ENCODE results near the gene MAP1B. TPM values are rescaled to one million over a fixed set of nuclear protein-coding genes. Genes with fewer than 3 reads are reported as not detected.
A peak's percentile ranks its signal among the peaks of the same experiment; 100 is the strongest.

Gene MAP1B
- total and polyA plus RNA-seq, 2 of the 4 experiments (the other 2 are of a cell fraction) = 41.1 to 183 TPM

DNA sequence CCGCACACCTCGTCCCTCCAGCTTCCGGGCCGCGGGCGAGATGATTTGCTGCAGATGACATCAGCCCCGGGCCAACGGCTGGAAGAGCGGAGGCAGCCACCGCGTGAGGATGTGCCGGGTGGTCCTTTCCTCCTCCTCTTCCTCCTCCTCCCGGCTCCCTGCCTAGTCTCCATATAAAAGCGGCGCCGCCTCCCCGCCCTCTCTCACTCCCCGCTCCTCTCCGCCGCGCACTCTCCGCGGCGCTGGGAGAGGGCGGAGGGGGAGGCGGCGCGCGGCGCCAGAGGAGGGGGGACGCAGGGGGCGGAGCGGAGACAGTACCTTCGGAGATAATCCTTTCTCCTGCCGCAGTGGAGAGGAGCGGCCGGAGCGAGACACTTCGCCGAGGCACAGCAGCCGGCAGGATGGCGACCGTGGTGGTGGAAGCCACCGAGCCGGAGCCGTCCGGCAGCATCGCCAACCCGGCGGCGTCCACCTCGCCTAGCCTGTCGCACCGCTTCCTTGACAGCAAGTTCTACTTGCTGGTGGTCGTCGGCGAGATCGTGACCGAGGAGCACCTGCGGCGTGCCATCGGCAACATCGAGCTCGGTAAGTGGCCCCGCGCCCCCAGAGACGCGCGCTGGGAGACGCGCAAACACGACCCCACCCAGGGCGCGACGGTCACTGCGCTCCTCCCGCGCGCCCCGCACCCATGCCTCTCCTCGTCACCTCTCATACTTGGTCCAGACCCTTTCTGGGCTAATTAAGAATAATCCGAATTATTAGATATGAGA is at the start of gene MAP1B (continued):
- TF ChIP-seq MAFK (IDR thresholded peaks at IDR 0.05; ENCODE audit: low read depth, low read length) (no peak), BHLHE40 (IDR thresholded peaks at IDR 0.05; ENCODE audit: low read depth, low read length) (no peak), SMC3 (IDR thresholded peaks at IDR 0.05; ENCODE audit: low read depth, low read length) (peak; percentile 8; the same call in 1 of the 2 replicates), RCOR1 (IDR thresholded peaks at IDR 0.05; ENCODE audit: insufficient replicate concordance, low read length) (no peak)

DNA sequence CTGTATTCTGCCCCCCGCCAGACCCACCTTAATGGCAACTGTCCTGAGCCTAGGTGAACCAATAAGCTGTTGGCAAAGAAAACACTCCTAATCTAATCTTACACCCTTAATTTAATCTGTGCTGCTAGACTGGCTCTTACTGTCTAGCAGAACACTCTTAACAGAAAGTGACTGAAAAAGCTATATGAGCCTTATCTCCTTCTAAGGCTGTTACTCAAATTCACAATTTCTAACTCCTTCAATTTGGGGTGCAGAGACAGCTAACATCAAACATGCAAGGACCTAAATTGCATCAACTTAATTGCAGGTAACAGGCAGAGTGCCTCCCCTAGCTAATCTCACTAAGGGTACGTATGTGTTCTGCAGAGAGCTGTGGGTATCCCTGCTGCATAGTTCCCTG is 49.5 kb upstream of the MAP1B start:
- POLR2A ChIA-PET (ENCODE audit: unreplicated experiment) = no interaction called here
- no TSS peak for BruUV-seq (replicated peaks)
- TF ChIP-seq CEBPB (IDR thresholded peaks at IDR 0.05; ENCODE audit: low read depth, low read length) (no peak), ELK1 (IDR thresholded peaks at IDR 0.05; ENCODE audit: borderline replicate concordance, low read depth, low read length) (no peak), RFX5 (IDR thresholded peaks at IDR 0.05; ENCODE audit: low read depth, low read length) (no peak), MAZ (IDR thresholded peaks at IDR 0.05; ENCODE audit: borderline replicate concordance, low read depth, low read length) (no peak), RCOR1 (IDR thresholded peaks at IDR 0.05; ENCODE audit: insufficient replicate concordance, low read length) (no peak), MXI1 (IDR thresholded peaks at IDR 0.05; ENCODE audit: borderline replicate concordance, low read depth, low read length) (no peak), RAD21 (IDR thresholded peaks at IDR 0.05; ENCODE audit: low read length) (no peak), BHLHE40 (IDR thresholded peaks at IDR 0.05; ENCODE audit: low read depth, low read length) (no peak), FOS (IDR thresholded peaks at IDR 0.05; ENCODE audit: low read depth, low read length) (no peak), SMC3 (IDR thresholded peaks at IDR 0.05; ENCODE audit: low read depth, low read length) (no peak), MAFK (IDR thresholded peaks at IDR 0.05; ENCODE audit: low read depth, low read length) (no peak), POLR2A (IDR thresholded peaks at IDR 0.05; ENCODE audit: low read depth, low read length) (no peak)
- TF ChIP-seq, protein P1, sequence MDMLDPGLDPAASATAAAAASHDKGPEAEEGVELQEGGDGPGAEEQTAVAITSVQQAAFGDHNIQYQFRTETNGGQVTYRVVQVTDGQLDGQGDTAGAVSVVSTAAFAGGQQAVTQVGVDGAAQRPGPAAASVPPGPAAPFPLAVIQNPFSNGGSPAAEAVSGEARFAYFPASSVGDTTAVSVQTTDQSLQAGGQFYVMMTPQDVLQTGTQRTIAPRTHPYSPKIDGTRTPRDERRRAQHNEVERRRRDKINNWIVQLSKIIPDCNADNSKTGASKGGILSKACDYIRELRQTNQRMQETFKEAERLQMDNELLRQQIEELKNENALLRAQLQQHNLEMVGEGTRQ (IDR thresholded peaks at IDR 0.05; ENCODE audit: low read depth, low read length) = no peak

More for the DNA sequence above, 49.5 kb upstream of the MAP1B start:
- Histone ChIP-seq H3K9me3 (ENCODE audit: control insufficient read depth, insufficient read depth, low read length) (0 out of 2 replicates have a peak, but pooled peaks cover 2% of the 10 kb centered on the region), H3K56ac (ENCODE audit: extremely low read depth, insufficient read depth, low read length) (no peak overlapping the region), H3K9ac (ENCODE audit: low read depth, low read length) (no peak overlapping the region), H3K79me1 (ENCODE audit: low read depth in 1 of 2, low read length in 2 of 2) (no peaks in the 10 kb centered on the region), H3K18ac (ENCODE audit: low read depth, low read length) (no peak overlapping the region), H3K36me3 (ENCODE audit: control insufficient read depth, insufficient read depth, low read length) (no peaks in the 10 kb centered on the region), H2BK5ac (ENCODE audit: low read depth, low read length, poor library complexity, severe bottlenecking) (no peak overlapping the region), H3K4me2 (ENCODE audit: low read depth, low read length) (no peak overlapping the region), H4K20me1 (ENCODE audit: insufficient read depth, low read length) (no peaks in the 10 kb centered on the region), H3K4me3 (ENCODE audit: insufficient read depth, low read depth, low read length) (no peak overlapping the region), H2AK5ac (ENCODE audit: low read depth, low read length) (no peak overlapping the region), H3K27me3 (ENCODE audit: control insufficient read depth, insufficient read depth, low read length) (peaks cover 31% of the 10 kb centered on the region), H2BK20ac (ENCODE audit: low read depth, low read length) (no peak overlapping the region), H3K4ac (ENCODE audit: low read depth, low read length) (no peak overlapping the region), H4K5ac (ENCODE audit: low read depth, low read length) (no peak overlapping the region), H3K23ac (ENCODE audit: low read depth, low read length) (no peak overlapping the region), H3K14ac (replicated peaks; ENCODE audit: low read depth, low read length) (no peak overlapping the region), H2AFZ (replicated peaks; ENCODE audit: low read length, poor library complexity) (no peak overlapping the region), H2BK120ac (ENCODE audit: low read depth, low read length) (no peak overlapping the region), H2BK15ac (ENCODE audit: low read depth, low read length) (no peak overlapping the region), H4K8ac (ENCODE audit: low read depth in 2 of 2, low read length in 2 of 2) (no peak overlapping the region), H4K91ac (ENCODE audit: insufficient read depth, low read depth, low read length) (no peak overlapping the region), H2AK9ac (replicated peaks; ENCODE audit: low read depth, low read length, poor library complexity) (no peak overlapping the region), H3K9me1 (ENCODE audit: insufficient read depth, low read length) (no peaks in the 10 kb centered on the region), H3K4me1 (ENCODE audit: control insufficient read depth, insufficient read depth, low read length) (no peaks in the 10 kb centered on the region), H3K27ac (ENCODE audit: insufficient read depth, low read length) (no peak overlapping the region)
- DNase-seq = no peak
- in situ Hi-C loops (cut with MboI; ENCODE audit: low sequenced_read_pairs) (no loop called here), intact Hi-C loops (cut with micrococcal nuclease) (no loop called here), dilution Hi-C loops (cut with HindIII; ENCODE audit: low sequenced_read_pairs, unreplicated experiment) (no loop called here)
- CTCF ChIA-PET = no interaction called here
- no CpG with 5 or more reads among the region's 2 CpGs for WGBS, 2 experiments (ENCODE audit: extremely low coverage in 2 of 2, insufficient read length in 1 of 2)
- no peak for ATAC-seq (ENCODE audit: low read depth)
